ENCODE data around the gene GM2A. TPM values are rescaled to one million over a fixed set of nuclear protein-coding genes. Genes with fewer than 3 reads are reported as not detected.

Gene GM2A
- total RNA-seq, 5 donors from 2014 or later (not counting 1 experiment from before 2014, with no cell fraction given), result 8.2 to 20.9 (median 11.5) TPM

- Histone ChIP-seq H3K27me3 (replicated peaks in 1 of 2; ENCODE audit: control insufficient read depth in 2 of 2, extremely low read depth in 1 of 2, insufficient read depth in 2 of 2, low read length in 1 of 2) (no peaks in the 10 kb centered on the region), H3K4me1 (ENCODE audit: control insufficient read depth in 1 of 2, extremely low read depth in 1 of 2, insufficient read depth in 2 of 2, low read length in 2 of 2) (peaks cover 41 to 61% of the 10 kb centered on the region in 2 experiments), H3K36me3 (ENCODE audit: control insufficient read depth in 2 of 2, extremely low read depth in 1 of 2, insufficient read depth in 1 of 2, low read length in 1 of 2) (peaks cover 2 to 9% of the 10 kb centered on the region in 2 donors), H3K27ac (ENCODE audit: low read length) (peak within 1 kb of the TSS; percentile 94), H3K9me3 (no peaks in the 10 kb centered on the region), H3K4me3 (ENCODE audit: control insufficient read depth in 1 of 2, extremely low read depth in 1 of 2, low read length in 1 of 2) (peak within 1 kb of the TSS; percentile 87 to 95)
- peak; percentile 56 to 65 (median 62) for ATAC-seq (replicated peaks in 1 of 4)
- H3K4me1 Mint-ChIP-seq, result peaks cover 58 to 66% (median 59%) of the 10 kb centered on the region in 3 donors
- H3K27ac Mint-ChIP-seq, result peak within 1 kb of the TSS; percentile 97 to 99
- peaks cover 23% of the 10 kb centered on the region for H3K36me3 Mint-ChIP-seq
- POLR2A ChIA-PET, result interaction anchor here (0.6 to 2.4 kb wide), 8 partner anchors 9 to 53 kb away, joined by 3 to 19 read pairs (median 5); partner anchors contain the start of gene GM2A (in 1 of the 2)
- peak within 1 kb of the TSS; percentile 87 to 94 (median 88) for H3K4me3 Mint-ChIP-seq
- CTCF ChIA-PET, result interaction anchor here (0.6 to 4.7 kb wide), 11 partner anchors 10 to 98 kb away, joined by 3 to 28 read pairs (median 7); partner anchors contain the start of gene GM2A (in 2 of the 2)
- peak in 28 of 35 experiments; percentile 19 to 65 (median 38) for DNase-seq
- no peaks in the 10 kb centered on the region for H3K9me3 Mint-ChIP-seq
- H3K27me3 Mint-ChIP-seq, result no peaks in the 10 kb centered on the region
- under 1% methylated on average over 49 of the region's 58 CpGs for WGBS (ENCODE audit: insufficient coverage)
Observed at GRCh38 chr5:151223447-151224264, 29.3 kb upstream of the GM2A start, which contains the start of gene CCDC69. Gene CCDC69, minus strand, starts transcription at chr5:151224092. Its CDS starts 122 bp downstream, at chr5:151223970.

- H3K27ac Mint-ChIP-seq, result peak overlapping the region; percentile 97 to 99
- no peaks in the 10 kb centered on the region for H3K27me3 Mint-ChIP-seq
- H3K27ac ChIP-seq (ENCODE audit: low read length), result peak overlapping the region; percentile 94
- no peaks in the 10 kb centered on the region for H3K9me3 Mint-ChIP-seq
- ATAC-seq (replicated peaks in 1 of 4) (peak in 3 of 4 experiments; percentile 8 to 48 (median 13)), DNase-seq (peak in 1 of 35 experiments; percentile 56)
- peak overlapping the region; percentile 87 to 94 (median 88) for H3K4me3 Mint-ChIP-seq
- H3K27me3 ChIP-seq (replicated peaks in 1 of 2; ENCODE audit: control insufficient read depth in 2 of 2, extremely low read depth in 1 of 2, insufficient read depth in 2 of 2, low read length in 1 of 2), result no peaks in the 10 kb centered on the region
- 0% methylated on average over 1 of the region's 6 CpGs for WGBS (ENCODE audit: insufficient coverage)
- H3K4me1 ChIP-seq (ENCODE audit: control insufficient read depth in 1 of 2, extremely low read depth in 1 of 2, insufficient read depth in 2 of 2, low read length in 2 of 2), result peaks cover 35 to 54% of the 10 kb centered on the region in 2 experiments
- peak overlapping the region; percentile 87 to 95 for H3K4me3 ChIP-seq (ENCODE audit: control insufficient read depth in 1 of 2, extremely low read depth in 1 of 2, low read length in 1 of 2)
- ChIA-PET CTCF (interaction anchor here (0.8 to 4.7 kb wide), 9 partner anchors 10 to 59 kb away, joined by 3 to 28 read pairs (median 9); partner anchors contain the start of gene GM2A (in 1 of the 2)), POLR2A (interaction anchor here (0.6 to 2.4 kb wide), 8 partner anchors 10 to 54 kb away, joined by 3 to 19 read pairs (median 6); partner anchors contain the start of gene GM2A (in 1 of the 2))
- H3K9me3 ChIP-seq, result no peaks in the 10 kb centered on the region
- peaks cover 17% of the 10 kb centered on the region for H3K36me3 Mint-ChIP-seq
- H3K36me3 ChIP-seq (ENCODE audit: control insufficient read depth in 2 of 2, extremely low read depth in 1 of 2, insufficient read depth in 1 of 2, low read length in 1 of 2), result peaks cover 2 to 9% of the 10 kb centered on the region in 2 donors
- H3K4me1 Mint-ChIP-seq, result peaks cover 52 to 59% (median 57%) of the 10 kb centered on the region in 3 donors
Observed at GRCh38 chr5:151224372-151224771, 28.6 kb upstream of the GM2A start.

- peak overlapping the region; percentile 97 to 99 for H3K27ac Mint-ChIP-seq
- Histone ChIP-seq H3K4me3 (ENCODE audit: control insufficient read depth in 1 of 2, extremely low read depth in 1 of 2, low read length in 1 of 2) (no peak overlapping the region), H3K27ac (ENCODE audit: low read length) (peak overlapping the region; percentile 94), H3K4me1 (ENCODE audit: control insufficient read depth in 1 of 2, extremely low read depth in 1 of 2, insufficient read depth in 2 of 2, low read length in 2 of 2) (peaks cover 28 to 49% of the 10 kb centered on the region in 2 experiments), H3K36me3 (ENCODE audit: control insufficient read depth in 2 of 2, extremely low read depth in 1 of 2, insufficient read depth in 1 of 2, low read length in 1 of 2) (peaks cover 2 to 9% of the 10 kb centered on the region in 2 donors), H3K27me3 (replicated peaks in 1 of 2; ENCODE audit: control insufficient read depth in 2 of 2, extremely low read depth in 1 of 2, insufficient read depth in 2 of 2, low read length in 1 of 2) (no peaks in the 10 kb centered on the region), H3K9me3 (no peaks in the 10 kb centered on the region)
- ATAC-seq (replicated peaks in 1 of 4) (no peak), DNase-seq (no peak)
- CTCF ChIA-PET, result interaction anchor here (0.6 to 4.7 kb wide), 8 partner anchors 11 to 75 kb away, joined by 3 to 28 read pairs (median 5); no protein-coding TSS in a partner anchor
- peak overlapping the region; percentile 59 to 94 (median 88) for H3K4me3 Mint-ChIP-seq
- POLR2A ChIA-PET, result interaction anchor here (0.6 to 1.3 kb wide), 5 partner anchors 11 to 54 kb away, joined by 3 to 5 read pairs (median 4); no protein-coding TSS in a partner anchor
- H3K4me1 Mint-ChIP-seq, result peaks cover 45 to 52% (median 50%) of the 10 kb centered on the region in 3 donors
- no peaks in the 10 kb centered on the region for H3K9me3 Mint-ChIP-seq
- no peaks in the 10 kb centered on the region for H3K27me3 Mint-ChIP-seq
- no CpG with 5 or more reads among the region's 4 CpGs for WGBS (ENCODE audit: insufficient coverage)
- H3K36me3 Mint-ChIP-seq, result peaks cover 13% of the 10 kb centered on the region
Observed at GRCh38 chr5:151225071-151225470, 27.9 kb upstream of the GM2A start.

- Histone ChIP-seq H3K27ac (ENCODE audit: low read length) (peak overlapping the region; percentile 94), H3K4me3 (ENCODE audit: control insufficient read depth in 1 of 2, extremely low read depth in 1 of 2, low read length in 1 of 2) (no peak overlapping the region), H3K36me3 (ENCODE audit: control insufficient read depth in 2 of 2, extremely low read depth in 1 of 2, insufficient read depth in 1 of 2, low read length in 1 of 2) (peaks cover 2 to 9% of the 10 kb centered on the region in 2 donors), H3K27me3 (replicated peaks in 1 of 2; ENCODE audit: control insufficient read depth in 2 of 2, extremely low read depth in 1 of 2, insufficient read depth in 2 of 2, low read length in 1 of 2) (no peaks in the 10 kb centered on the region), H3K4me1 (ENCODE audit: control insufficient read depth in 1 of 2, extremely low read depth in 1 of 2, insufficient read depth in 2 of 2, low read length in 2 of 2) (peaks cover 24 to 45% of the 10 kb centered on the region in 2 experiments), H3K9me3 (no peaks in the 10 kb centered on the region)
- WGBS (ENCODE audit: insufficient coverage), result no CpG with 5 or more reads among the region's 5 CpGs
- Mint-ChIP-seq H3K4me1 (peaks cover 41 to 48% (median 46%) of the 10 kb centered on the region in 3 donors), H3K36me3 (peaks cover 11% of the 10 kb centered on the region), H3K9me3 (no peaks in the 10 kb centered on the region), H3K27ac (peak overlapping the region; percentile 97 to 99), H3K27me3 (no peaks in the 10 kb centered on the region), H3K4me3 (peak overlapping the region; percentile 59 to 94 (median 88))
- ATAC-seq (replicated peaks in 1 of 4) (no peak), DNase-seq (no peak)
- CTCF ChIA-PET, result interaction anchor here (0.6 to 4.7 kb wide), 6 partner anchors 12 to 76 kb away, joined by 3 to 28 read pairs (median 4); no protein-coding TSS in a partner anchor
- POLR2A ChIA-PET, result interaction anchor here (0.5 to 1.0 kb wide), 3 partner anchors 14 to 110 kb away, joined by 3 to 4 read pairs (median 3); no protein-coding TSS in a partner anchor
Observed at GRCh38 chr5:151225475-151225874, 27.5 kb upstream of the GM2A start.

GRCh38 chr5:151227918-151228447 lies 25.0 kb upstream of the GM2A start:
- H3K9me3 Mint-ChIP-seq, result no peaks in the 10 kb centered on the region
- Histone ChIP-seq H3K36me3 (ENCODE audit: control insufficient read depth in 2 of 2, extremely low read depth in 1 of 2, insufficient read depth in 1 of 2, low read length in 1 of 2) (no peaks in the 10 kb centered on the region), H3K27me3 (replicated peaks in 1 of 2; ENCODE audit: control insufficient read depth in 2 of 2, extremely low read depth in 1 of 2, insufficient read depth in 2 of 2, low read length in 1 of 2) (no peaks in the 10 kb centered on the region), H3K4me1 (ENCODE audit: control insufficient read depth in 1 of 2, extremely low read depth in 1 of 2, insufficient read depth in 2 of 2, low read length in 2 of 2) (peaks cover 3 to 20% of the 10 kb centered on the region in 2 experiments), H3K4me3 (ENCODE audit: control insufficient read depth in 1 of 2, extremely low read depth in 1 of 2, low read length in 1 of 2) (no peak overlapping the region), H3K9me3 (no peaks in the 10 kb centered on the region), H3K27ac (ENCODE audit: low read length) (no peak overlapping the region)
- H3K27me3 Mint-ChIP-seq, result no peaks in the 10 kb centered on the region
- 94% methylated on average over 2 of the region's 6 CpGs for WGBS (ENCODE audit: insufficient coverage)
- ChIA-PET POLR2A (interaction anchor here in 1 of 2 donors (0.5 to 1.4 kb wide), 2 partner anchors 25 to 45 kb away, joined by 3 read pairs; partner anchors contain the start of gene GM2A), CTCF (interaction anchor here in 1 of 2 donors (0.7 kb wide), 1 partner anchor 28 kb away, joined by 3 read pairs; no protein-coding TSS in a partner anchor)
- no peak for ATAC-seq (replicated peaks in 1 of 4)
- H3K4me3 Mint-ChIP-seq, result no peak overlapping the region
- peaks cover 18 to 23% (median 23%) of the 10 kb centered on the region in 3 donors for H3K4me1 Mint-ChIP-seq
- no peaks in the 10 kb centered on the region for H3K36me3 Mint-ChIP-seq
- no peak overlapping the region for H3K27ac Mint-ChIP-seq
- no peak for DNase-seq

Measured in T-cell (primary cell).